ENCODE results near the gene ZFAND3.
"Not testable (repeated sequence)": the region's sequence is repeated elsewhere in the genome, so short reads cannot be mapped to it uniquely, and the experiment has no call there.

Gene ZFAND3

DNA sequence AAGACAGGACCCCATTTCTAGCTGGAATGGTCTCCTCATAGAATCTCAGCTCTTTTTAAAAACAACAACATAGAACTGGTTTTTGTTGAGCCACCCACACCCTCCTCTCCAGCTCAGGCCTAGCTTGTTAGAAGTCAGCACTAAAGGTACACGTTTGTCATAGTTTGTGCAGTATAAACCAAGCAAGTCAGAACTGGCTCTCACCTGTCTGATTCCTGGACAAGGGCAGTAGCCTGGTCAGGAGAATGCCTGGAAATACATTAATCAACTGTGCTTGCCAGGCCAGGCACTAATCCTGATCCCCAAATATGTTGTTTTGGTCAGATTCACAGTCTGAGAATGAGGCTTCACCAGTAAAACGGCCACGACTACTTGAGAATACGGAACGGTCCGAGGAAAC, 296.7 kb downstream of the ZFAND3 start:
- TF ChIP-seq, protein P1, sequence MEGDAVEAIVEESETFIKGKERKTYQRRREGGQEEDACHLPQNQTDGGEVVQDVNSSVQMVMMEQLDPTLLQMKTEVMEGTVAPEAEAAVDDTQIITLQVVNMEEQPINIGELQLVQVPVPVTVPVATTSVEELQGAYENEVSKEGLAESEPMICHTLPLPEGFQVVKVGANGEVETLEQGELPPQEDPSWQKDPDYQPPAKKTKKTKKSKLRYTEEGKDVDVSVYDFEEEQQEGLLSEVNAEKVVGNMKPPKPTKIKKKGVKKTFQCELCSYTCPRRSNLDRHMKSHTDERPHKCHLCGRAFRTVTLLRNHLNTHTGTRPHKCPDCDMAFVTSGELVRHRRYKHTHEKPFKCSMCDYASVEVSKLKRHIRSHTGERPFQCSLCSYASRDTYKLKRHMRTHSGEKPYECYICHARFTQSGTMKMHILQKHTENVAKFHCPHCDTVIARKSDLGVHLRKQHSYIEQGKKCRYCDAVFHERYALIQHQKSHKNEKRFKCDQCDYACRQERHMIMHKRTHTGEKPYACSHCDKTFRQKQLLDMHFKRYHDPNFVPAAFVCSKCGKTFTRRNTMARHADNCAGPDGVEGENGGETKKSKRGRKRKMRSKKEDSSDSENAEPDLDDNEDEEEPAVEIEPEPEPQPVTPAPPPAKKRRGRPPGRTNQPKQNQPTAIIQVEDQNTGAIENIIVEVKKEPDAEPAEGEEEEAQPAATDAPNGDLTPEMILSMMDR (IDR thresholded peaks at IDR 0.05; ENCODE audit: low read depth, low read length) = no peak
- DNase-seq (ENCODE audit: extremely low read depth, low read depth) = no peak

DNA sequence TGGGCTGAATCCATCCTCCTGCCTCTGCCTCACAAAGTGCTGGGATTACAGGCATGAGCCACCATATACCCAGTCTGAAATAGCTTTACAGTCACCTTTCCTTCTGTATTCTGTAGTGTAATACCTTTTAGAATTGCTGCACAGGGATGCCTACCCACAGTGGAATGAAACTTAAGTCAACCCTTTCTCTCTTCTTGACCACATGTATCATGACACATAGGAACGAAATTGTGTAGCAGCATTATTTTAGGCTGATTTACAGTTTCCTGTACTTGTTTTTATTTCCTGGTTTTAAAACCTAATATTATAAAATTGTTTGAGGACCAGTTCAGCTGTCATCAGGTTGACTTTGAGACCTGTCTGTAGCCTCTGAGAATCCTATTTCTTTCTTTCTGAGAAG, 297.8 kb downstream of the ZFAND3 start:
- TF ChIP-seq, protein P1 (IDR thresholded peaks at IDR 0.05; ENCODE audit: low read depth, low read length) = no peak
- no peak for DNase-seq (ENCODE audit: extremely low read depth, low read depth)

DNA sequence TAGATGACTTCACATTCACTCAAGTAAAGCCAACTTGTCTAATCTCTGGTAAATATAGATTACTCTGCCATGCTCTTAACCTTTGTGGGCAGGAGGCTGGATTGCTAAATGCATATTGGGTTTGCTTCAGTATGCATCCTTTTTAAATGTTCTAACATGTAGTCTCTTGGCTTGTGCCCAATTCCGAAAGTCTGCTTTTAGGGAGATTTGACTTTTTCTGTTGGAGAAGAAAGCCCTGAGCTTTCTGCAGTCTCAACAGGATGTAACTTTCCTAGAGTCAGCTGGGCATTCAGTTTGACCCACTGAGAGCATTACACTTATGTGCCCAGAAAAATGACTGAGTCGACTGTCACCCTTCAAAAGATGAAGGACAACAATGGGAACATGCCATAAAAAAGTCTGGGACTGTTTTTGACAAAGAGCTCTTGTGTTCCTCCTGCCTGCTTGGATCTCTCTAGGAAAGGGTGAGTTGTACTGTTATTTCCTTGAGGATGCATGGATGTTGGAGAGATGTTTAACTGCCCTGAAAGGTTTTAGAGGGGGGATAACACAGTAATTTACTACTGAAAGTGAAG, 299.4 kb downstream of the ZFAND3 start:
- TF ChIP-seq, protein P1 (IDR thresholded peaks at IDR 0.05; ENCODE audit: low read depth, low read length) = no peak
- no peak for DNase-seq (ENCODE audit: extremely low read depth, low read depth)

DNA sequence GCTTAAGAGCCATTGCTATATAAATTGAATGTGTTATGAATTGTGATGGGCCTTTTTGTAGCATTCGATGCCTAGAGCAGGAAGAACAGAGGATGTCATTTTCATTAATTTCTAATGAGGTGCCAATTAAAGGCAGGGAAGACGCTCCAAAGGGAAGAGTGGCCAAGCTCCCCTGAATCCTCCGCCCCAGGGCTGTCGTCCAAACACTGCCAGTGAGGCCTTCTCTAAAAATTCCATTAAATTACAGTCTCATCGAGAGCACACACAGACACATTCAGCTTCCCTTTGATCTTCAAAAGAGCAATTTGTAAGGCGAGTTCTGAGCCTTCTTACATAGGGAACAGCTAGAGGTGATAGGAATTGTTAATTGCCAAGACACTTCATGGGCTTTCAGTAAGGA, 300.0 kb downstream of the ZFAND3 start:
- TF ChIP-seq, protein P1 (IDR thresholded peaks at IDR 0.05; ENCODE audit: low read depth, low read length) = no peak
- DNase-seq (ENCODE audit: extremely low read depth, low read depth) = no peak

DNA sequence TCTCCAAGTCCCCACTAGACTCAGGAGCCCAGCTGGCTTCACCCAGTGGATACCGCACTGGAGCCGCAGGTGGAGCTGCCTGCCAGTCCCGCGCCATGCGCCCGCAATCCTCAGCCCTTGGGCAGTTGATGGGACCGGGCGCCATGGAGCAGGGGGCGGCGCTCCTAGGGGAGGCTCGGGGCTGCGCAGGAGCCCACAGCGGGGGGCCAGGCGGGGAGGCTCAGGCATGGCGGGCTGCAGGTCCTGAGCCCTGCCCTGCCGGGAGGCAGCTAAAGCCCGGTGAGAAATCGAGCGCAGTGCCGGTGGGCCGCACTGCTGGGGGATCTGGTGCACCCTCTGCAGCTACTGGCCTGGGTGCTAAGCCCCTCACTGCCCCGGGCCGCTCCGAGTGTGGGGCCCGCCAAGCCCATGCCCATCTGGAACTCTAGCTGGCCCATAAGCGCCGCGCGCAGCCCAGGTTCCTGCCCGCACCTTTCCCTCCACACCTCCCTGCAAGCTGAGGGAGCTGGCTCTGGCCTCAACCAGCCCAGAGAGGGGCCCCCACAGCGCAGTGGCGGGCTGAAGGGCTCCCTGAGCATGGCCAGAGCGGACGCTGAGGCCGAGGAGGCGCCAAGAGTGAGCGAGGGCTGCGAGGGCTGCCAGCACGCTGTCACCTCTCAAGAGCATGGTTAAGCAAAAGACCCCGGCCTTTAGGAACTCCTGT, 304.8 kb downstream of the ZFAND3 start:
- DNase-seq (ENCODE audit: extremely low read depth, low read depth) = not testable (repeated sequence)

DNA sequence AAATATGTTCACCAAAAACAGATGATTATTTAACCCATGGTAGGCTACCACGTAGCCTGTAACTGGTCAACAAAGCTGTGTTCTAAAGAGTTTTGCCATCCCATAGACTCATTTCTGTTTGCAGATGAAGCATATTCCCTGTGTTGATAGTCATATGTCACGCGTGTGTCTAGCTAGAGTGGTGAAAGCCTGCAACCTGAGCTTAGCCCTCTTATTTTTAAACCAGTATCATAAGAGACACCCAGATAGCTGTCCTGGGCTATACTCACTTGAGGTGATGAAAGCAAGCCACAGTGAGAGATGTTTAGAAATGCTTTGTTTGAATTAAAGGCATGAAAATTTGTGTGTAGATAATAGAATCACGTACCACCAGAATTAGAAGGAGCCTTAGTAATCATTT, 307.8 kb downstream of the ZFAND3 start:
- no peak for DNase-seq (ENCODE audit: extremely low read depth, low read depth)

DNA sequence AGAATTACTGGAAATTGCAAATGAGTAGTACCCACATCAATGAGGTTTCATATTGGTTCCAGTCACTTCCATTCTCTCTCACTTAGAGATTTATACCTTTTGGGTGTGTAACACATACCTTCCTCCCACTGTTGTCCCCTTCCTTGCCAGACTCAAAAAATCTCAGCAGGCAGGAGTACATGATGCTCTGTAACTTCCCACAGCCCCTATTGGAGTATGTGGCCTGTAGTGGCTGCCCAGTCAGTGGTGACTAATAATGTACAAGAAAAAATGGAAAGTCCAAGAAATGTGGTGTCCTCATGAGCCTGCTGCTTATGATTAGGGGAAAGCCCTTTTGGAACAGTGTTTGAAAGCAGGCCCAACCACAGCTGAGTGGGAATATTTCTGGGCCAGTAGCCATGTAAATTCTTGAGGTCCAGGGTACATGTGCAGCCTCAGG, 312.0 kb downstream of the ZFAND3 start:
- TF ChIP-seq, protein P1 (IDR thresholded peaks at IDR 0.05; ENCODE audit: low read depth, low read length) = no peak
- DNase-seq (ENCODE audit: extremely low read depth, low read depth) = peak; percentile 86

More for the DNA sequence above, 307.8 kb downstream of the ZFAND3 start:
- TF ChIP-seq, protein P1 (IDR thresholded peaks at IDR 0.05; ENCODE audit: low read depth, low read length) = no peak

Data from AG09319 (cell line).